ENCODE results near the gene TNN.
"Not testable (repeated sequence)": the region's sequence is repeated elsewhere in the genome, so short reads cannot be mapped to it uniquely, and the experiment has no call there.

TNN gene

DNA sequence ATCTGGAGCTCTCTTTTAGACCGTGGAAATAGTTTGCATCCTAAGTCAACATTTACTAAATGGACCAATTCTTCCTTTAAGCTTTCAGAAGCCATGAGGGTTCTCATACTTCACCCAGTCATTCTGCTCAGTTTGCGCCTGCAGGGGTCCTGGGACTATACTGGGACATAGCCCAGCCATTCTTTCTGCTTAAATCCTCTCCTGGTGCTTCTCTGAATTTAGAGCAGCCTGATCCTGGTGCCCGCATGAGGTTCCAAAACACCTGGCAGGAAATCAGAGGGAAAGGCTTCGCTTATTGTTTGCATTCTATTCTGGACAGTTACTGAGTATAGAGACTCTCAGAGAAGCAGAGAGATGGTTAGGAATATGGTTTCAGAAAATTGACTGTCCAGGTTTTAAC lies 27.0 kb downstream of the TNN start:
- TF ChIP-seq, protein P1, sequence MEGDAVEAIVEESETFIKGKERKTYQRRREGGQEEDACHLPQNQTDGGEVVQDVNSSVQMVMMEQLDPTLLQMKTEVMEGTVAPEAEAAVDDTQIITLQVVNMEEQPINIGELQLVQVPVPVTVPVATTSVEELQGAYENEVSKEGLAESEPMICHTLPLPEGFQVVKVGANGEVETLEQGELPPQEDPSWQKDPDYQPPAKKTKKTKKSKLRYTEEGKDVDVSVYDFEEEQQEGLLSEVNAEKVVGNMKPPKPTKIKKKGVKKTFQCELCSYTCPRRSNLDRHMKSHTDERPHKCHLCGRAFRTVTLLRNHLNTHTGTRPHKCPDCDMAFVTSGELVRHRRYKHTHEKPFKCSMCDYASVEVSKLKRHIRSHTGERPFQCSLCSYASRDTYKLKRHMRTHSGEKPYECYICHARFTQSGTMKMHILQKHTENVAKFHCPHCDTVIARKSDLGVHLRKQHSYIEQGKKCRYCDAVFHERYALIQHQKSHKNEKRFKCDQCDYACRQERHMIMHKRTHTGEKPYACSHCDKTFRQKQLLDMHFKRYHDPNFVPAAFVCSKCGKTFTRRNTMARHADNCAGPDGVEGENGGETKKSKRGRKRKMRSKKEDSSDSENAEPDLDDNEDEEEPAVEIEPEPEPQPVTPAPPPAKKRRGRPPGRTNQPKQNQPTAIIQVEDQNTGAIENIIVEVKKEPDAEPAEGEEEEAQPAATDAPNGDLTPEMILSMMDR (IDR thresholded peaks at IDR 0.05; ENCODE audit: low read depth, low read length) = no peak
- no peak overlapping the region for H3K4me3 ChIP-seq (replicated peaks in 1 of 2; ENCODE audit: low read depth in 2 of 2, low read length in 2 of 2)
- no peak for DNase-seq (ENCODE audit: low read depth in 2 of 2)

DNA sequence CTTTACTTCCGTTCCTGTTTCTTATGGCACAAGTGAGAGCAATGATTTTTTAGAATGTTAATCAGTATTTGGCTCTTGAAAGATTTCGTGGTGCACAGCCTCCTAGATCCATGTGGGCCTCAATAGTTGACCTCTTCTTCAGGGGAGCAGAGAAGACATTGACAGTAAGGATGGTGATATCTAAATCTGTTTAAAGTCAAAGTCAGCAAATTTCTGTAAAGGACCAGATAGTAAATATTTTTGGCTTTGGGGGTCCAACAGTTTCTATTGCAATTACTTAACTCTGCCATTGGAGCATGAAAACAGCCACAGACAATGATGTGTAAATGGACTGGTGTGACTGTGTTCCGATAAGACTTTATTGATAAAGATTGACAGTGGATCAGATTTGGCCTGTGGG lies 27.4 kb downstream of the TNN start:
- TF ChIP-seq, protein P1 (IDR thresholded peaks at IDR 0.05; ENCODE audit: low read depth, low read length) = no peak
- DNase-seq (ENCODE audit: low read depth in 2 of 2) = no peak
- H3K4me3 ChIP-seq (replicated peaks in 1 of 2; ENCODE audit: low read depth in 2 of 2, low read length in 2 of 2) = no peak overlapping the region

DNA sequence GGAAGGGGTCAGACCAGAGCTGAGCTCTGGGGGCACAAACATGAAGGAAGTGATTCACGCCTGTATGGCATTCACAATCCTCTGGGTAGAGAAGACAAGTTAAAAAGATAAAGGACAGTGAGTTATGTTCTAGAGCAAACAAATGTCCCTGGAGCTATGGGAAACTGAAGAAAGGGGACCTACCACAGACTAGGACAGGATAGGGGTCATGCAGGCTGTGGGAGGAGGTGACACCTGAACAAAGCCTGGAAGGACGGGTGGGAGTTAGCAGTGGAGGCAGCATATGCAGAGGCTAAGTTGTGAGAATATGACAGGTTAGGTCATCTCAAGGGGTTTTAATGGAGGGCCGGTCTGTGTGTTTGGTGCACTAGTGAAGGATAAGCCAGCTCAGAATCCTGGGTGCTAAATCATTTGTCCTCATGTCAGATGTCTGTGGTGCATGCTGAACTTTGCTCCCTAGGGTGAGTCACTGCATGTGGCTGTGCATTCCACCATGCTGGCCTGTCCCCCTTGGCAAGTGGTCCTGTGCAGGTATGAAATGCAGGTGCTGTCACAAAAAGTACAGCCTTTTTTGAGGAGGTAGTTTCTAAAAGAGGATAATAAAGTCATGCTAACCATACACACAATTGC lies 28.5 kb downstream of the TNN start:
- H3K4me3 ChIP-seq (replicated peaks in 1 of 2; ENCODE audit: low read depth in 2 of 2, low read length in 2 of 2) = no peak overlapping the region
- TF ChIP-seq, protein P1 (IDR thresholded peaks at IDR 0.05; ENCODE audit: low read depth, low read length) = no peak
- DNase-seq (ENCODE audit: low read depth in 2 of 2) = no peak

DNA sequence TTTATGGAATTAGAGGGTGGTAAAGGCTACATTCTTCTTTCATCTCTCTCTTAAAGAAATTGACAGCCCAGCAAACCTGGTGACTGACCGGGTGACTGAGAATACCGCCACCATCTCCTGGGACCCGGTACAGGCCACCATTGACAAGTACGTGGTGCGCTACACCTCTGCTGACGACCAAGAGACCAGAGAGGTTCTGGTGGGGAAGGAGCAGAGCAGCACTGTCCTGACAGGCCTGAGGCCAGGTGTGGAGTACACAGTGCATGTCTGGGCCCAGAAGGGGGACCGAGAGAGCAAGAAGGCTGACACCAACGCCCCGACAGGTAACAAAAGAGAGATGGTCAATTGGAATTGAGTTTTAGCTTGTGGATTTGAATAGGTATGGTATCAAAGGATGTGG lies 29.7 kb downstream of the TNN start:
- TF ChIP-seq, protein P1 (IDR thresholded peaks at IDR 0.05; ENCODE audit: low read depth, low read length) = no peak
- no peak for DNase-seq (ENCODE audit: low read depth in 2 of 2)
- no peak overlapping the region for H3K4me3 ChIP-seq (replicated peaks in 1 of 2; ENCODE audit: low read depth in 2 of 2, low read length in 2 of 2)

DNA sequence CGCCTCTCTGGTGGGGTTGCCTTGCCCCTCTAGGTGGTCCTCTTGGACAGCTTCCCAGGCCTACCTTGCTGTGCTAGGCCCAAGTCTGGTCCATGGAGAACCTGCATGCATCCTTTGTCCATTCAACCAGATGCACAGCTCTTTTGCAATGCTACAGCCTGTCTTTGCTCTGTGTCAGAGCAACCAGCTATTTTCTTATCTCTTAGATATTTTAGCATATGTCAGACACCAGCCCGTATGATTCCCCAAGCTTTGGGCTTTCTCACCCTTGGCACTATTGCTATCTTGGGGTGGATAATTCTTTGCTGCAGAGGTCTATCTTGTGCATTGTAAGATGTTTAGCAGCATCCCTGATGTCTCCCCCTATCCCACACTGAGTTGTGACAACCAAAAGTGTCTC lies 32.3 kb downstream of the TNN start:
- no peak overlapping the region for H3K4me3 ChIP-seq (replicated peaks in 1 of 2; ENCODE audit: low read depth in 2 of 2, low read length in 2 of 2)
- no peak for DNase-seq (ENCODE audit: low read depth in 2 of 2)
- TF ChIP-seq, protein P1 (IDR thresholded peaks at IDR 0.05; ENCODE audit: low read depth, low read length) = no peak

DNA sequence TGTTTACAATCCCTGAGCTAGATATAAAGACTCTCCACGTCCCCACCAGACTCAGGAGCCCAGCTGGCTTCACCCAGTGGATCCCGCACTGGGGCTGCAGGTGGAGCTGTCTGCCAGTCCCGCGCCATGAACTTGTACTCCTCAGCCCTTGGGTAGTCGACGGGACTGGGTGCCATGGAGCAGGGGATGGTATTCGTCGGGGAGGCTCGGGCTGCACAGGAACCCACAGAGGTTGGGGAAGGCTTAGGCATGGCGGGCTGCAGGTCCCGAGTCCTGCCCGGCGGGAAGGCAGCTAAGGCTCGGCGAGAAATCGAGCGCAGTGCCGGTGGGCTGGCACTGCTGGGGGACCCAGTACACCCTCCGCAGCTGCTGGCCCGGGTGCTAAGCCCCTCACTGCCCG lies 34.5 kb downstream of the TNN start:
- DNase-seq (ENCODE audit: low read depth in 2 of 2); H3K4me3 ChIP-seq (replicated peaks in 1 of 2; ENCODE audit: low read depth in 2 of 2, low read length in 2 of 2): not testable (repeated sequence)

DNA sequence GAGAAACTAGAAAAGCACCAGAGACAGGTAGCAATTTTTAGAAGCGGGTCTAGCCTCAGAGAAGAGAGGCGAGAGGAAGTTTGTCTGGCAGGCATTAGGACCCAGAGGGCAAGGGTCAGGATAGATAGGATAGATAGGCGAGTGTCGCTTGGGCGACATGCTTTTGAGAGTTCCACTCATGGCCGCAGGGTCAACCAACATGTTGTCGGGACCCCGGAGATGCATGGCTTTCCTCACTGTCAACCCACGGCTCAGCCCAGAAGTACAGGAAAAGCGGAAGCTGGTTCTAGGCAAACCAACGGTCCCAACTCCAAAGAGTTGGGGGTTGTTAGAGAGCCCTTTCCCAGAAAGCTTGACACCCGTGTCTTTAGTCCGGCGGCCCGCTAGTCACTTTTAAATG lies 38.9 kb downstream of the TNN start:
- DNase-seq (ENCODE audit: low read depth in 2 of 2); H3K4me3 ChIP-seq (replicated peaks in 1 of 2; ENCODE audit: low read depth in 2 of 2, low read length in 2 of 2): not testable (repeated sequence)

DNA sequence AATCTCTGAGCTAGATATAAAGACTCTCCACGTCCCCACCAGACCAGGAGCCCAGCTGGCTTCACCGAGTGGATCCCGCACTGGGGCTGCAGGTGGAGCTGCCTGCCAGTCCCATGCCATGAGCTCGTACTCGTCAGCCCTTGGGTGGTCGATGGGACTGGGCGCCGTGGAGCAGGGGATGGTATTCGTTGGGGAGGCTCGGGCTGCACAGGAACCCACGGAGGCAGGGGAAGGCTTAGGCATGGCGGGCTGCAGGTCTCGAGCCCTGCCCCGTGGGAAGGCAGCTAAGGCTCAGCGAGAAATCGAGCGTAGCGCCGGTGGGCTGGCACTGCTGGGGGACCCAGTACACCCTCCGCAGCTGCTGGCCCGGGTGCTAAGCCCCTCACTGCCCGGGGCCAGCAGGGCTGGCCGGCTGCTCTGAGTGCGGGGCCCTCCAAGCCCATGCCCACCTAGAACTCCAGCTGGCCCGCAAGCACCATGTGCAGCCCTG lies 40.7 kb downstream of the TNN start:
- not testable (repeated sequence) for DNase-seq (ENCODE audit: low read depth in 2 of 2)

More for the DNA sequence above, 40.7 kb downstream of the TNN start:
- not testable (repeated sequence) for H3K4me3 ChIP-seq (replicated peaks in 1 of 2; ENCODE audit: low read depth in 2 of 2, low read length in 2 of 2)

Data from cardiac fibroblast (primary cell).